Karpas-422 (cell line): ENCODE results near the gene POLE. TPM values are rescaled to one million over a fixed set of nuclear protein-coding genes. Genes with fewer than 3 reads are reported as not detected.

Source experiments
- DNase-seq: peaks from one replicate; pipeline ENCODE4 v3.0.0-alpha.2; 2015
- H2AFZ ChIP-seq: fragments of 200-600 bp; sonication (generic); 2 replicates; pipeline ENCODE4 v1.6.1; 2014; ENCODE audit warnings: antibody characterized with exemption, low read length, mixed read lengths
- H3K27ac ChIP-seq: fragments of 200-600 bp; sonication (generic); 2 replicates; pipeline ENCODE4 v1.5.1; 2014; ENCODE audit warnings: mild to moderate bottlenecking, low read length, moderate library complexity
- H3K27me3 ChIP-seq: fragments of 200-600 bp; sonication (generic); 2 replicates; pipeline ENCODE4 v1.6.1; 2014; ENCODE audit warnings: low read length, mixed read lengths
- H3K36me3 ChIP-seq: fragments of 200-600 bp; sonication (generic); 2 replicates; pipeline ENCODE4 v1.6.1; 2014; ENCODE audit warnings: low read length, mixed read lengths; ENCODE audit not compliant: insufficient read depth
- H3K4me1 ChIP-seq: fragments of 200-600 bp; sonication (generic); 2 replicates; pipeline ENCODE4 v1.6.1; 2014; ENCODE audit warnings: mild to moderate bottlenecking, low read length, mixed read lengths
- H3K4me2 ChIP-seq: fragments of 200-600 bp; sonication (generic); 2 replicates; pipeline ENCODE4 v1.6.1; 2014; ENCODE audit warnings: low read length, low read depth, mild to moderate bottlenecking; ENCODE audit not compliant: poor library complexity, severe bottlenecking
- H3K4me3 ChIP-seq: fragments of 200-600 bp; sonication (generic); 2 replicates; pipeline ENCODE4 v1.5.1; 2014; ENCODE audit warnings: mild to moderate bottlenecking, antibody characterized with exemption, low read length, mixed read lengths
- H3K79me2 ChIP-seq: fragments of 200-600 bp; sonication (generic); 2 replicates; pipeline ENCODE4 v1.6.1; 2014; ENCODE audit warnings: mild to moderate bottlenecking, low read length, mixed read lengths
- H3K9ac ChIP-seq: fragments of 200-600 bp; sonication (generic); 2 replicates; pipeline ENCODE4 v1.6.0; 2014; ENCODE audit warnings: low read length
- H3K9me2 ChIP-seq: fragments of 200-600 bp; sonication (generic), shearing (Covaris generic); replicated peaks from 2 replicates; pipeline ENCODE4 v1.6.0; 2014; ENCODE audit warnings: mild to moderate bottlenecking, low read length, moderate library complexity; ENCODE audit not compliant: insufficient read depth
- H3K9me3 ChIP-seq: fragments of 300-700, 200-600 bp; sonication (generic); 2 replicates; pipeline ENCODE4 v1.6.1; 2014; ENCODE audit warnings: low read length, mixed read lengths
- H4K20me1 ChIP-seq: fragments of 200-600 bp; sonication (generic); 2 replicates; pipeline ENCODE4 v1.6.1; 2014; ENCODE audit warnings: mild to moderate bottlenecking, antibody characterized with exemption, low read length, low read depth; ENCODE audit not compliant: insufficient read depth
- total RNA-seq: library from RNA; depleted of rRNA; stranded (reverse); fragments of >200 nt; shearing (Covaris generic); gene quantifications from 2 replicates; pipeline ENCODE4 v1.2.3, GENCODE V29; 2014; ENCODE audit warnings: low replicate concordance

POLE gene
- total RNA-seq, 1 experiment from 2014 or later: 37.9 TPM

GRCh38 chr12:132719954-132720324, 32.8 kb upstream of the POLE start:
- Histone ChIP-seq H3K36me3 (peaks cover 14% of the 10 kb centered on the region), H4K20me1 (peaks cover 16% of the 10 kb centered on the region), H3K9me3 (no peaks in the 10 kb centered on the region)

GRCh38 chr12:132719141-132719953, 32.2 kb upstream of the POLE start:
- Histone ChIP-seq H2AFZ (no peak overlapping the region), H3K9me3 (no peaks in the 10 kb centered on the region), H3K9me2 (no peaks in the 10 kb centered on the region), H3K27me3 (no peaks in the 10 kb centered on the region), H3K4me1 (peaks cover 5% of the 10 kb centered on the region), H4K20me1 (peaks cover 22% of the 10 kb centered on the region), H3K36me3 (peaks cover 19% of the 10 kb centered on the region), H3K4me3 (no peak overlapping the region), H3K79me2 (peaks cover 19% of the 10 kb centered on the region), H3K9ac (no peak overlapping the region), H3K4me2 (no peak overlapping the region), H3K27ac (no peak overlapping the region)
- DNase-seq: no peak

More at GRCh38 chr12:132719954-132720324, 32.8 kb upstream of the POLE start:
- Histone ChIP-seq H3K4me3 (no peak overlapping the region), H3K4me1 (peaks cover 5% of the 10 kb centered on the region), H2AFZ (no peak overlapping the region), H3K9ac (no peak overlapping the region), H3K4me2 (no peak overlapping the region), H3K79me2 (peaks cover 14% of the 10 kb centered on the region), H3K27ac (no peak overlapping the region), H3K27me3 (no peaks in the 10 kb centered on the region), H3K9me2 (no peaks in the 10 kb centered on the region)
- no peak for DNase-seq

- Histone ChIP-seq H3K4me2 (no peak overlapping the region), H3K9me3 (no peaks in the 10 kb centered on the region), H3K27ac (no peak overlapping the region), H3K27me3 (no peaks in the 10 kb centered on the region), H3K9me2 (no peaks in the 10 kb centered on the region), H3K4me1 (peaks cover 5% of the 10 kb centered on the region), H3K79me2 (peaks cover 27% of the 10 kb centered on the region), H3K4me3 (no peak overlapping the region), H4K20me1 (peaks cover 28% of the 10 kb centered on the region), H3K9ac (no peak overlapping the region), H3K36me3 (peaks cover 21% of the 10 kb centered on the region), H2AFZ (no peak overlapping the region)
- DNase-seq: no peak
Observed at GRCh38 chr12:132718644-132719043, 31.5 kb upstream of the POLE start.

- peak; percentile 49 for DNase-seq
- Histone ChIP-seq H3K36me3 (peaks cover 22% of the 10 kb centered on the region), H2AFZ (no peak overlapping the region), H3K4me1 (peaks cover 5% of the 10 kb centered on the region), H3K27me3 (no peaks in the 10 kb centered on the region), H3K4me2 (no peak overlapping the region), H4K20me1 (peaks cover 36% of the 10 kb centered on the region), H3K4me3 (no peak overlapping the region), H3K9ac (no peak overlapping the region), H3K27ac (no peak overlapping the region), H3K79me2 (peaks cover 35% of the 10 kb centered on the region), H3K9me2 (no peaks in the 10 kb centered on the region), H3K9me3 (no peaks in the 10 kb centered on the region)
Observed at GRCh38 chr12:132717531-132718387, 30.6 kb upstream of the POLE start.

- Histone ChIP-seq H4K20me1 (peaks cover 39% of the 10 kb centered on the region), H3K9ac (no peak overlapping the region), H3K9me2 (no peaks in the 10 kb centered on the region), H3K9me3 (no peaks in the 10 kb centered on the region), H3K36me3 (peaks cover 22% of the 10 kb centered on the region), H2AFZ (no peak overlapping the region), H3K27me3 (no peaks in the 10 kb centered on the region), H3K4me2 (no peak overlapping the region), H3K4me1 (peaks cover 9% of the 10 kb centered on the region), H3K4me3 (no peak overlapping the region), H3K79me2 (peaks cover 43% of the 10 kb centered on the region), H3K27ac (no peak overlapping the region)
- DNase-seq: no peak
Observed at GRCh38 chr12:132717011-132717410, 29.9 kb upstream of the POLE start.

GRCh38 chr12:132716356-132716755, 29.2 kb upstream of the POLE start:
- Histone ChIP-seq H3K9me2 (no peaks in the 10 kb centered on the region), H3K4me3 (no peak overlapping the region), H3K27ac (no peak overlapping the region), H3K4me1 (peaks cover 13% of the 10 kb centered on the region), H3K27me3 (no peaks in the 10 kb centered on the region), H3K79me2 (peaks cover 49% of the 10 kb centered on the region), H3K4me2 (no peak overlapping the region), H3K9ac (no peak overlapping the region), H4K20me1 (peaks cover 38% of the 10 kb centered on the region), H3K36me3 (peaks cover 20% of the 10 kb centered on the region), H3K9me3 (no peaks in the 10 kb centered on the region), H2AFZ (no peak overlapping the region)
- DNase-seq: no peak

- Histone ChIP-seq H3K79me2 (peaks cover 54% of the 10 kb centered on the region), H3K4me2 (no peak overlapping the region), H3K4me3 (no peak overlapping the region), H3K9ac (no peak overlapping the region), H3K9me3 (no peaks in the 10 kb centered on the region), H2AFZ (no peak overlapping the region), H3K9me2 (no peaks in the 10 kb centered on the region), H3K27me3 (no peaks in the 10 kb centered on the region), H3K36me3 (peaks cover 20% of the 10 kb centered on the region), H4K20me1 (peaks cover 33% of the 10 kb centered on the region), H3K4me1 (peaks cover 13% of the 10 kb centered on the region), H3K27ac (no peak overlapping the region)
- DNase-seq: no peak
Observed at GRCh38 chr12:132715874-132716273, 28.7 kb upstream of the POLE start.

- Histone ChIP-seq H3K36me3 (peaks cover 15% of the 10 kb centered on the region; the same call in 1 of the 2 replicates), H3K9me2 (no peaks in the 10 kb centered on the region), H4K20me1 (peaks cover 23% of the 10 kb centered on the region; the same call in 1 of the 2 replicates), H3K4me3 (no peak overlapping the region), H3K79me2 (peaks cover 59% of the 10 kb centered on the region), H3K9me3 (no peaks in the 10 kb centered on the region), H3K4me1 (peaks cover 20% of the 10 kb centered on the region), H3K9ac (no peak overlapping the region), H2AFZ (no peak overlapping the region), H3K27ac (no peak overlapping the region), H3K27me3 (no peaks in the 10 kb centered on the region), H3K4me2 (no peak overlapping the region)
- no peak for DNase-seq
Observed at GRCh38 chr12:132713123-132713522, 26.0 kb upstream of the POLE start.
